Stomach (tissue), 9 donors: ENCODE results near the gene SFXN2. TPM values are rescaled to one million over a fixed set of nuclear protein-coding genes. Genes with fewer than 3 reads are reported as not detected.

Source experiments
- DNase-seq, 2 donors: peaks; one replicate each; pipeline versions ENCODE4 v3.0.0 to v3.0.0-alpha.2; 2013 to 2019
- H3K27ac ChIP-seq, 5 donors: fragments of 200-600 bp in 4 of 5; sonication (generic) in 4 of 5; one replicate each; pipeline ENCODE4 v1.5.1; 2013 to 2019; ENCODE audit warnings: mild to moderate bottlenecking in 1 of 5, moderate library complexity in 1 of 5
- H3K27me3 ChIP-seq, 3 donors: fragments of 200-600 bp; sonication (generic); one replicate each; pipeline ENCODE4 v1.5.1; 2017 to 2019; ENCODE audit warnings: mixed run types in 1 of 3
- H3K36me3 ChIP-seq, 4 donors: fragments of 200-600 bp; sonication (generic); 1 replicate in 3 of 4; 2 replicates in 1 of 4; pipeline ENCODE4 v1.5.1; 2016 to 2019
- H3K4me1 ChIP-seq, 4 donors: fragments of 200-600 bp; sonication (generic); one replicate each; pipeline ENCODE4 v1.5.1; 2016 to 2019
- H3K4me3 ChIP-seq, 4 donors: fragments of 200-600 bp; sonication (generic) in 3 of 4; one replicate each; pipeline ENCODE4 v1.5.1; 2016 to 2019; ENCODE audit warnings: mild to moderate bottlenecking in 1 of 4
- H3K9me3 ChIP-seq, 4 donors: fragments of 200-600 bp; sonication (generic); one replicate each; pipeline ENCODE4 v1.5.1; 2016 to 2019
- EP300 ChIP-seq: sonication (generic); formaldehyde crosslinking; IDR thresholded peaks from one replicate; pipeline ENCODE4 v1.6.1; 2017; ENCODE audit warnings: antibody characterized with exemption
- POLR2A ChIP-seq, 4 donors: fragments of 450-650 bp; IDR thresholded peaks; one replicate each; pipeline ENCODE4 v1.6.1; 2016; ENCODE audit warnings: antibody characterized with exemption in 4 of 4, control low read depth in 2 of 4, mild to moderate bottlenecking in 1 of 4, moderate library complexity in 1 of 4
- POLR2AphosphoS5 ChIP-seq, 3 donors: sonication (generic); formaldehyde crosslinking; IDR thresholded peaks; one replicate each; pipeline ENCODE4 v1.6.1; 2016; ENCODE audit warnings: antibody characterized with exemption in 3 of 3
- WGBS, 5 donors: extraction: QIAGEN DNeasy Blood & Tissue Kit in 3 of 5; methylation state at CpG; one replicate each; pipeline versions ENCODE4 v1.1.5 to v1.1.7; 2013 to 2018; 5-methylcytosine and 5-hydroxymethylcytosine counted together
- intact Hi-C: fragments of 100-400 bp; cut with DNase I; formaldehyde crosslinking; loops from one replicate; pipeline ENCODE4 v1.15.1; 2023; ENCODE audit warnings: low total_unique reads
- polyA plus RNA-seq, 3 donors: library from polyadenylated mRNA; stranded (reverse); fragments of 200-250 nt; gene quantifications; one replicate each; pipeline ENCODE4 v1.2.3, GENCODE V29; 2013
- total RNA-seq, 5 donors: library from RNA; depleted of rRNA; stranded (reverse); fragments of >200 nt; gene quantifications; one replicate each; pipeline versions ENCODE4 v1.1.0 to v1.2.3, GENCODE V29; 2014 to 2016
- TF ChIP-seq, protein P1 (sequence below), 7 experiments: fragments of 450-650 bp in 4 of 7; fragments of 200-600 bp in 3 of 7; sonication (generic) in 3 of 7; IDR thresholded peaks; one replicate each; pipeline ENCODE4 v1.5.1; 2016 to 2019; ENCODE audit warnings: antibody characterized with exemption in 7 of 7, control low read depth in 2 of 7, mild to moderate bottlenecking in 1 of 7
- donor health status: healthy with polysubstance abuse.
- donor health status: Bipolar disorder and iron deficiency.
- donor health status: healthy.

The SFXN2 gene
- total and polyA plus RNA-seq, 8 donors = 4.7 to 267 (median 11.0) TPM

DNA sequence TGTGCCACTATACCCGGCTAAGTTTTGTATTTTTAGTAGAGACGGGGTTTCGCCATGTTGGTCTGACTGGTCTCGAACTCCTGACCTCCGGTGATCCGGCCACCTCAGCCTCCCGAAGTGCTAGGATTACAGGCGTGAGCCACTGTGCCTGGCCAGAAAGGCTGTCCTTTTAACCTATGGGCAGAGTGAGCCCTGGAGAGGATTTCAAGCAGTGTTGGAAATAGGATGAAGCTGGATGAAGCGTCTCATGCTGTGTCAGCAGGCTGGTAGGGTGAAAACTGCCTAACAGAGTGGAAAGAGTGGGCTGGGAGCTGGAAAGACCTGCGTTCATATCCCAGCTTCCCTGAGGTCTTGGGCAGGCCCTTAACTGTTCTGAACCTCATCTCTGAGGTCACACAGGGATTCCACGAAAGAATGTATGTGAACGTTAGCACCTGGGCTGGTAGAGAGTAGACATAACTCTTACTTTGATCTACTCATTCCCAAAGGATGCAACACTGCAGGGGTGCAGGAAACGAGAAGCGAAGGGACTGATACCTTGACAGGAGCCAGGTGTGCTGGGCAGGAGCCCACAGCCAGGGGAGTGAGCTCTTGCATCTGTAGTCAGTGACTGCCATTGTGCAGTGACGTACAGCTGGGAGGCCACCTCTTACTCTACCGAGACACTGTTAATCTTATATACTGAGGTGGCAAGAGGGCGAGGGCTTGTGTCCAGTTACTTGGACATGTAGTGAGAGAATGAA lies 63.4 kb downstream of the SFXN2 start:
- TF ChIP-seq EP300 (no peak), POLR2A (IDR thresholded peaks at IDR 0.05) (no peak), POLR2AphosphoS5 (IDR thresholded peaks at IDR 0.05) (no peak)
- TF ChIP-seq, protein P1, sequence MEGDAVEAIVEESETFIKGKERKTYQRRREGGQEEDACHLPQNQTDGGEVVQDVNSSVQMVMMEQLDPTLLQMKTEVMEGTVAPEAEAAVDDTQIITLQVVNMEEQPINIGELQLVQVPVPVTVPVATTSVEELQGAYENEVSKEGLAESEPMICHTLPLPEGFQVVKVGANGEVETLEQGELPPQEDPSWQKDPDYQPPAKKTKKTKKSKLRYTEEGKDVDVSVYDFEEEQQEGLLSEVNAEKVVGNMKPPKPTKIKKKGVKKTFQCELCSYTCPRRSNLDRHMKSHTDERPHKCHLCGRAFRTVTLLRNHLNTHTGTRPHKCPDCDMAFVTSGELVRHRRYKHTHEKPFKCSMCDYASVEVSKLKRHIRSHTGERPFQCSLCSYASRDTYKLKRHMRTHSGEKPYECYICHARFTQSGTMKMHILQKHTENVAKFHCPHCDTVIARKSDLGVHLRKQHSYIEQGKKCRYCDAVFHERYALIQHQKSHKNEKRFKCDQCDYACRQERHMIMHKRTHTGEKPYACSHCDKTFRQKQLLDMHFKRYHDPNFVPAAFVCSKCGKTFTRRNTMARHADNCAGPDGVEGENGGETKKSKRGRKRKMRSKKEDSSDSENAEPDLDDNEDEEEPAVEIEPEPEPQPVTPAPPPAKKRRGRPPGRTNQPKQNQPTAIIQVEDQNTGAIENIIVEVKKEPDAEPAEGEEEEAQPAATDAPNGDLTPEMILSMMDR (IDR thresholded peaks at IDR 0.05) = no peak
- H3K27me3 ChIP-seq = no peaks in the 10 kb centered on the region
- peak overlapping the region in 4 of 5 donors; percentile 87 to 92 (median 89) for H3K27ac ChIP-seq
- intact Hi-C loops = no loop called here
- H3K9me3 ChIP-seq = no peaks in the 10 kb centered on the region
- H3K4me3 ChIP-seq = no peak overlapping the region
- no peaks in the 10 kb centered on the region for H3K36me3 ChIP-seq
- peaks cover 80 to 100% (median 94%) of the 10 kb centered on the region in 4 donors for H3K4me1 ChIP-seq
- DNase-seq = no peak
- 70 to 86% (median 82%) methylated on average over 17 of the region's 17 CpGs for WGBS, 5 donors

DNA sequence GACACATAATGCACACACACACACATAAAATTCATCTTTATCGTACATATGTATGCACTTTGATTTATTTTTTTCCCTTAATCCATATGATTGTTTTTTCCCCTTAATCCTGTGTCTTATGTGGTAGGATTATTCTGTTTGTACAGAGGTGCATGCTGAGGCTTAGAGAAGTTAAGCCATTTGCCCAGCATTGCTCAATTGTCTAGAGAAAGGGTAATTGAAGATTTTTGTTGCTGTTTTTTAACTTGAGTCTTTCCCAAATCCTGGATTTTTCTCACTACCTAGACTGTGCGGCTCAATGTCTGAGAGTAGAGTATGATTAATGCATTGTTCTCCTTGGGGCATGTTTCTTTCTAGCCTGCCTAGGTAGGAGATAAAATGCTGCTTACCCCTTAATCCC lies 64.3 kb downstream of the SFXN2 start:
- Histone ChIP-seq H3K36me3 (no peaks in the 10 kb centered on the region), H3K4me3 (no peak overlapping the region), H3K27me3 (no peaks in the 10 kb centered on the region), H3K27ac (peak overlapping the region in 4 of 5 donors; percentile 33 to 92 (median 90)), H3K4me1 (peaks cover 87 to 100% (median 94%) of the 10 kb centered on the region in 4 donors), H3K9me3 (no peaks in the 10 kb centered on the region)
- WGBS, 5 donors = 76 to 91% (median 81%) methylated on average over 2 of the region's 2 CpGs
- intact Hi-C loops = no loop called here
- TF ChIP-seq POLR2A (IDR thresholded peaks at IDR 0.05) (no peak), POLR2AphosphoS5 (IDR thresholded peaks at IDR 0.05) (no peak), EP300 (no peak)
- TF ChIP-seq, protein P1 (IDR thresholded peaks at IDR 0.05) = no peak
- DNase-seq = no peak

DNA sequence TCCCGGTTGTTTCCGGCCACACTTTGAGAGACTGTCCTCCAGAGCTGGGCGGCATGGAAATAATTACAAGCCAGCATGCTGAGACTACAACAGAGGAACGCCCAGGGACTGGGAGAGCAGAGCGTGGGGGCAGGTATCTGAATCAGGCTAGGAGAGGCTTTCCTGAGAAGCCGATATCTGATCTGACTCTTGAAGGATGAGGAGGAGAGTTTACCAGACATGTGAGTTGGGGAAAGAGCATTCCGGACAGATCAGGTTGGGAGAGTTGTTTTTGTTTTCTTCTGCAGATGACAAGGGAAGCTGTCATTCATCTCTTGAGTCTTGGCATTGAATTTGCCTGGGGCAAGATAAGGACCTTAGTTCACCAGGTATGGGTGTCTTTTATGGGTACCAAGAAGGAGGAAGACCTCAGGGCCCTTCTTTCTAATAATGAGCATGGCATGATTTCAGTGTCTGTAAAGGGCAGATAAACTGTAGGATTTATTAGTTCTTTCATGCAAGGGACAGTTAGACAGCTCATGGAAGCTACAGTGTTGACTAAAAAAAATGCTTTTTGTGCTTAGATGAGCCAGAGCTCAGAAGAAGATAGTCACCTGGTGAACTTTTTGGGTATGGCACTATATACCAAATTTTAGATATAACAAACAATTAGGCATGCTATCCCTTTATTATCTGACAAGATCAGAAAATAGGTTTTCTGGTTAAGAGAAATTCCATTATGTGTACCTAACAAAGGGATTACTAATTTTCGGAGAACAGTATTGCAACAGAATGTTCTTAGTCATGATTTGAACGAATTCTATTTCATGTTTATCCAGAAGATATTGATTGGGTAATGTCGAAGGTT lies 65.5 kb downstream of the SFXN2 start:
- TF ChIP-seq, protein P1 (IDR thresholded peaks at IDR 0.05) = no peak
- TF ChIP-seq POLR2AphosphoS5 (IDR thresholded peaks at IDR 0.05) = no peak
- no peak for TF ChIP-seq EP300
- TF ChIP-seq POLR2A (IDR thresholded peaks at IDR 0.05) = no peak
- no peaks in the 10 kb centered on the region for H3K27me3 ChIP-seq
- peaks cover 82 to 98% (median 91%) of the 10 kb centered on the region in 4 donors for H3K4me1 ChIP-seq
- no peak for DNase-seq
- no peak overlapping the region for H3K4me3 ChIP-seq
- no peaks in the 10 kb centered on the region for H3K9me3 ChIP-seq
- intact Hi-C loops = no loop called here
- H3K36me3 ChIP-seq = no peaks in the 10 kb centered on the region
- peak overlapping the region in 4 of 5 donors; percentile 33 to 92 (median 90) for H3K27ac ChIP-seq
- WGBS, 5 donors = 71 to 87% (median 83%) methylated on average over 10 of the region's 10 CpGs

DNA sequence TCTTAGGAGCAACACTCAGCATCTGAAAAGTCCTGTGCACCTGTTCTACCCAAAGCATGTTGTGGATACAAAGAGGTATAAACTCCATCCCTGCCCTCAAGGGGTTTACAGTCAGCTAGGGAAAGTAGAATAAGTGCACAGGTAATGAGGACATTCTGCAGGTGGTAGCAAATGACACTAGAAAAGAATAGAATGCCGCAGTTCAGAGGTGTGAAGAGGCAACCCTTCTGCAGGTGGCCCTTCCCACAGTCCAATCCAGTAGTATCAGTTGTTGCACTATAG lies 66.0 kb downstream of the SFXN2 start:
- peaks cover 80 to 98% (median 90%) of the 10 kb centered on the region in 4 donors for H3K4me1 ChIP-seq
- DNase-seq = no peak
- H3K9me3 ChIP-seq = no peaks in the 10 kb centered on the region
- WGBS, 5 donors = 88 to 100% (median 96%) methylated on average over 1 of the region's 1 CpG
- intact Hi-C loops = no loop called here
- no peaks in the 10 kb centered on the region for H3K36me3 ChIP-seq
- peak overlapping the region in 4 of 5 donors; percentile 88 to 92 (median 90) for H3K27ac ChIP-seq
- no peak overlapping the region for H3K4me3 ChIP-seq
- H3K27me3 ChIP-seq = no peaks in the 10 kb centered on the region
- TF ChIP-seq, protein P1 (IDR thresholded peaks at IDR 0.05) = no peak
- no peak for TF ChIP-seq POLR2A (IDR thresholded peaks at IDR 0.05)
- TF ChIP-seq POLR2AphosphoS5 (IDR thresholded peaks at IDR 0.05) = no peak
- TF ChIP-seq EP300 = no peak
